HCT116 (cell line): ENCODE data around the gene SLIT1. TPM values are rescaled to one million over a fixed set of nuclear protein-coding genes. Genes with fewer than 3 reads are reported as not detected.

ENCODE experiments used
- ATAC-seq: fragments of 200-7000 bp; cut with Tn5 transposase; 2 replicates; pipeline ENCODE4 v1.9.1; 2020; ENCODE audit warnings: mild to moderate bottlenecking, moderate library complexity
- BruUV-seq: library from RNA; stranded (reverse); fragments of 400-500 nt; replicated peaks from 2 replicates; lab custom pipeline; 2021; lab: Mats Ljungman, UMichigan
- CTCF ChIA-PET: fragments of 300-600 bp; sonication (Branson Sonifier 250); formaldehyde crosslinking; loops from one replicate; lab custom pipeline; 2021; ENCODE audit warnings: antibody characterized with exemption; lab: Charles Lee
- POLR2A ChIA-PET: fragments of 300-600, 350-600 bp; sonication (Branson Sonifier 250); formaldehyde crosslinking; loops from one replicate; lab custom pipeline; 2021; ENCODE audit warnings: antibody characterized with exemption; lab: Charles Lee
- RAD21 ChIA-PET, 2 experiments: fragments of 300-600 bp; sonication (Branson Sonifier 250); formaldehyde crosslinking; loops; one replicate each; lab custom pipeline; 2023; ENCODE audit warnings: low total read pairs in 2 of 2; ENCODE audit not compliant: uncharacterized antibody in 2 of 2, unreplicated experiment in 2 of 2, low non-redundant PET in 1 of 2; lab: Charles Lee
- DNase-seq: peaks from one replicate; pipeline ENCODE4 v3.0.0-alpha.2; 2010; ENCODE audit warnings: low read depth, low spot score
- H2AFZ ChIP-seq: fragments of 200-600 bp; shearing (Covaris generic), sonication (generic); 2 replicates; pipeline ENCODE4 v1.6.1; 2017; ENCODE audit warnings: low read depth, mixed run types, mixed read lengths, antibody characterized with exemption, low read length; ENCODE audit not compliant: poor library complexity, severe bottlenecking
- H3K27ac ChIP-seq: 2 replicates; pipeline ENCODE4 v1.5.1; 2012; ENCODE audit warnings: low read depth, low read length
- H3K27me3 ChIP-seq: fragments of 200-600 bp; sonication (generic); 2 replicates; pipeline ENCODE4 v1.6.1; 2016; ENCODE audit warnings: mixed run types, low read length, mixed read lengths; ENCODE audit not compliant: insufficient read depth
- H3K36me3 ChIP-seq, 2 experiments: fragments of 200-500 bp in 1 of 2; fragments of 200-600 bp in 1 of 2; sonication (Bioruptor generic) in 1 of 2; sonication (generic) in 1 of 2; 2 replicates each; pipeline versions ENCODE4 v1.5.1 to v1.6.1; 2014 to 2016; ENCODE audit warnings: low read length in 2 of 2, inconsistent platforms in 1 of 2, mixed read lengths in 1 of 2, mixed run types in 1 of 2; ENCODE audit not compliant: insufficient read depth in 2 of 2, control insufficient read depth in 1 of 2
- H3K4me1 ChIP-seq, 2 experiments: fragments of 200-600 bp in 1 of 2; sonication (generic) in 1 of 2; 2 replicates each; pipeline versions ENCODE4 v1.5.1 to v1.6.1; 2012 to 2017; ENCODE audit warnings: low read length in 2 of 2, inconsistent platforms in 1 of 2, mild to moderate bottlenecking in 1 of 2, mixed read lengths in 1 of 2, mixed run types in 1 of 2, moderate library complexity in 1 of 2; ENCODE audit not compliant: insufficient read depth in 2 of 2, control insufficient read depth in 1 of 2
- H3K4me2 ChIP-seq: fragments of 200-600 bp; sonication (generic); 2 replicates; pipeline ENCODE4 v1.6.1; 2017; ENCODE audit warnings: mixed run types, low read length, mixed read lengths
- H3K4me3 ChIP-seq, 2 experiments: fragments of 200-600 bp in 1 of 2; sonication (generic) in 1 of 2; replicated peaks in 1 of 2; 2 replicates each; pipeline ENCODE4 v1.5.1; 2011 to 2016; ENCODE audit warnings: low read length in 2 of 2, control low read depth in 1 of 2, low read depth in 1 of 2, mild to moderate bottlenecking in 1 of 2, mixed read lengths in 1 of 2, mixed run types in 1 of 2
- H3K79me2 ChIP-seq: fragments of 200-600 bp; sonication (generic); 2 replicates; pipeline ENCODE4 v1.6.1; 2017; ENCODE audit warnings: mild to moderate bottlenecking, mixed run types, low read length, moderate library complexity, mixed read lengths; ENCODE audit not compliant: insufficient read depth
- H3K9ac ChIP-seq: fragments of 200-600 bp; sonication (generic); 2 replicates; pipeline ENCODE4 v1.6.1; 2016; ENCODE audit warnings: low read length, mixed read lengths
- H3K9me2 ChIP-seq: fragments of 200-600 bp; sonication (generic), shearing (Covaris generic); 2 replicates; pipeline ENCODE4 v1.6.1; 2017; ENCODE audit warnings: mixed run types, mild to moderate bottlenecking, moderate library complexity; ENCODE audit not compliant: insufficient read depth
- H3K9me3 ChIP-seq, 2 experiments: fragments of 200-500 bp in 1 of 2; fragments of 200-600 bp in 1 of 2; sonication (Bioruptor generic) in 1 of 2; sonication (generic) in 1 of 2; 2 replicates each; pipeline ENCODE4 v1.6.1; 2014 to 2017; ENCODE audit warnings: low read length in 2 of 2, mixed read lengths in 2 of 2, inconsistent platforms in 1 of 2, low read depth in 1 of 2, mild to moderate bottlenecking in 1 of 2, mixed run types in 1 of 2, moderate library complexity in 1 of 2; ENCODE audit not compliant: control insufficient read depth in 1 of 2, insufficient read depth in 1 of 2
- H4K20me1 ChIP-seq: fragments of 200-600 bp; sonication (generic), shearing (Covaris generic); 2 replicates; pipeline ENCODE4 v1.6.1; 2017; ENCODE audit warnings: mixed run types, mild to moderate bottlenecking, moderate library complexity; ENCODE audit not compliant: insufficient read depth
- CBX3 ChIP-seq: IDR thresholded peaks from 2 replicates; pipeline ENCODE4 v1.6.1; 2012; ENCODE audit warnings: low read depth
- CEBPB ChIP-seq: IDR thresholded peaks from 2 replicates; pipeline ENCODE4 v1.6.1; 2012; ENCODE audit warnings: low read depth
- EGR1 ChIP-seq: IDR thresholded peaks from 2 replicates; pipeline ENCODE4 v1.6.1; 2012; ENCODE audit warnings: low read depth
- EZH2 ChIP-seq: fragments of 200-600 bp; sonication (generic); IDR thresholded peaks from 2 replicates; pipeline ENCODE4 v1.6.1; 2017; ENCODE audit warnings: antibody characterized with exemption, mixed run types
- EZH2phosphoT487 ChIP-seq: fragments of 200-600 bp; IDR thresholded peaks from 2 replicates; pipeline ENCODE4 v1.6.1; 2018; ENCODE audit warnings: antibody characterized with exemption, borderline replicate concordance
- FOSL1 ChIP-seq: IDR thresholded peaks from 2 replicates; pipeline ENCODE4 v1.6.1; 2012; ENCODE audit warnings: low read depth
- JUND ChIP-seq: IDR thresholded peaks from 2 replicates; pipeline ENCODE4 v1.6.1; 2012
- POLR2AphosphoS5 ChIP-seq: IDR thresholded peaks from 2 replicates; pipeline ENCODE4 v1.6.1; 2011; ENCODE audit warnings: mild to moderate bottlenecking, low read depth, low read length, moderate library complexity
- SP1 ChIP-seq: IDR thresholded peaks from 2 replicates; pipeline ENCODE4 v1.6.1; 2012; ENCODE audit warnings: low read depth
- SRF ChIP-seq: IDR thresholded peaks from 2 replicates; pipeline ENCODE4 v1.6.1; 2012; ENCODE audit warnings: low read depth
- TCF7L2 ChIP-seq: IDR thresholded peaks from 2 replicates; pipeline ENCODE4 v1.7.0; 2011; ENCODE audit warnings: borderline replicate concordance, inconsistent platforms; ENCODE audit not compliant: insufficient read depth, insufficient read length; ENCODE audit errors: extremely low read depth
- YY1 ChIP-seq: IDR thresholded peaks from 2 replicates; pipeline ENCODE4 v1.6.1; 2011; ENCODE audit warnings: low read length, low read depth, moderate library complexity, mild to moderate bottlenecking; ENCODE audit not compliant: insufficient replicate concordance; ENCODE audit errors: extremely low read depth
- ZBTB33 ChIP-seq: IDR thresholded peaks from 2 replicates; pipeline ENCODE4 v1.6.1; 2011; ENCODE audit warnings: mild to moderate bottlenecking, low read length, moderate library complexity; ENCODE audit not compliant: insufficient replicate concordance; ENCODE audit errors: extremely low read depth
- ZFX ChIP-seq: fragments of 450-650 bp; IDR thresholded peaks from 2 replicates; pipeline ENCODE4 v1.6.1; 2017
- ZNF274 ChIP-seq: fragments of 200-500 bp; sonication (Bioruptor generic); IDR thresholded peaks from 2 replicates; pipeline ENCODE4 v1.6.1; 2014; ENCODE audit warnings: mild to moderate bottlenecking, low read depth, low read length, inconsistent platforms
- intact Hi-C: fragments of 100-400 bp; cut with micrococcal nuclease; formaldehyde crosslinking; loops from 2 replicates; pipeline ENCODE4 v1.10.0; 2022
- total RNA-seq: library from RNA; stranded (reverse); gene quantifications from one replicate; pipeline ENCODE4 v1.2.1, GENCODE V29; 2021; ENCODE audit not compliant: unreplicated experiment
- TF ChIP-seq, protein P1 (sequence below): IDR thresholded peaks from 2 replicates; pipeline ENCODE4 v1.6.1; 2012
- TF ChIP-seq, protein P2 (sequence below): IDR thresholded peaks from 2 replicates; pipeline ENCODE4 v1.6.1; 2012; ENCODE audit warnings: low read depth

Gene SLIT1
- total RNA-seq, 1 experiment from 2014 or later: 0.42 TPM

DNA sequence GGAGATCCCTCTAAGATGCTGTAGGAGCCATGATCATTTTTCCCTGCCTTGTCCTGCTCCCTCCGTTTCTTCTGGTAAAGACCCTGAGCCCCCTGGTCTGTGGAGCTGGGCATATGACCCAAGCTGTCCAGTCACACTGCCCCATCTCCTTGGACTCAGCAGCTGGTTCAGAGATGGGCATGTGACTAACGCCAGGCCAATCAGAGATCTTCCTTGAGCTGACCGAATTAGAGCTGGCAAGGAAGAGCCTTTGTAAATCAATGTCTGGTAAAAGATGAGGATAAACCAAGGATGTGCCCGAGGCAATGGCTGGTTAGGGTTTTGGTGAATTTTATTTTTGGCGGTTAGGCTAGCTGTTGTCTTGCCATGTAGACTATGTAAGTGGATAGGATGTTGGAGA, 180.4 kb downstream of the SLIT1 start (continued):
- TF ChIP-seq JUND (no peak), ZFX (no peak), ZBTB33 (no peak), CEBPB (no peak), EZH2 (no peak), YY1 (no peak), TCF7L2 (no peak), CBX3 (no peak)

DNA sequence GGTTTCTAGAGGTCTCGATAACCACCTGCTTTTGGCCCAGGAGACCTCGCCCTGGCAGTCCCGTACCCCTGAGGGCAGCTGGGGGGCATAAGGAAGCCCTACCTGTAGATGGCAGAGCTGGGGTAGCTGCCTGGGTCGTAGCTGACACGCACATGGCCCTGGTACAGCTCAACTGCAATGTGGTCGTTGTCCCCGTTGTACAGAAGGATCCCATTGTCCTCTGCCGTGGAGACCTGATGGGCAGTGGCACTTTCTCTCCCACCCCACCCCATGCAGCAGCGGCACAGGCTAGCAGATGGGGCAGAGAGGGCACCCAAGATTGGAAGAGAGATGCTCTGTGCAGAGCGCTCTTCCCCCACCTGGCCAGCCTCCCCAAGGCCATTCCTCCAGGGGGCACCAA, 181.2 kb downstream of the SLIT1 start:
- H3K4me2 ChIP-seq: no peak overlapping the region
- H2AFZ ChIP-seq: no peak overlapping the region
- peaks cover 6 to 12% of the 10 kb centered on the region in 2 experiments; a peak in 2 of 4 replicates for H3K9me3 ChIP-seq
- intact Hi-C loops: no loop called here
- POLR2A ChIA-PET: no interaction called here
- H4K20me1 ChIP-seq: no peaks in the 10 kb centered on the region
- RAD21 ChIA-PET: no interaction called here
- no peak overlapping the region for H3K27ac ChIP-seq
- no peak for DNase-seq
- no peak overlapping the region for H3K4me3 ChIP-seq
- no peaks in the 10 kb centered on the region for H3K9me2 ChIP-seq
- H3K79me2 ChIP-seq: no peaks in the 10 kb centered on the region
- ATAC-seq: no peak
- H3K9ac ChIP-seq: no peak overlapping the region
- CTCF ChIA-PET: no interaction called here
- no peaks in the 10 kb centered on the region for H3K36me3 ChIP-seq
- H3K27me3 ChIP-seq: no peaks in the 10 kb centered on the region
- no TSS peak for BruUV-seq
- no peaks in the 10 kb centered on the region for H3K4me1 ChIP-seq
- TF ChIP-seq, protein P1, sequence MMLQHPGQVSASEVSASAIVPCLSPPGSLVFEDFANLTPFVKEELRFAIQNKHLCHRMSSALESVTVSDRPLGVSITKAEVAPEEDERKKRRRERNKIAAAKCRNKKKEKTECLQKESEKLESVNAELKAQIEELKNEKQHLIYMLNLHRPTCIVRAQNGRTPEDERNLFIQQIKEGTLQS: no peak
- TF ChIP-seq EGR1: no peak
- no peak for TF ChIP-seq ZBTB33
- no peak for TF ChIP-seq YY1
- no peak for TF ChIP-seq SP1
- TF ChIP-seq EZH2phosphoT487: no peak
- TF ChIP-seq POLR2AphosphoS5: no peak
- TF ChIP-seq, protein P2, sequence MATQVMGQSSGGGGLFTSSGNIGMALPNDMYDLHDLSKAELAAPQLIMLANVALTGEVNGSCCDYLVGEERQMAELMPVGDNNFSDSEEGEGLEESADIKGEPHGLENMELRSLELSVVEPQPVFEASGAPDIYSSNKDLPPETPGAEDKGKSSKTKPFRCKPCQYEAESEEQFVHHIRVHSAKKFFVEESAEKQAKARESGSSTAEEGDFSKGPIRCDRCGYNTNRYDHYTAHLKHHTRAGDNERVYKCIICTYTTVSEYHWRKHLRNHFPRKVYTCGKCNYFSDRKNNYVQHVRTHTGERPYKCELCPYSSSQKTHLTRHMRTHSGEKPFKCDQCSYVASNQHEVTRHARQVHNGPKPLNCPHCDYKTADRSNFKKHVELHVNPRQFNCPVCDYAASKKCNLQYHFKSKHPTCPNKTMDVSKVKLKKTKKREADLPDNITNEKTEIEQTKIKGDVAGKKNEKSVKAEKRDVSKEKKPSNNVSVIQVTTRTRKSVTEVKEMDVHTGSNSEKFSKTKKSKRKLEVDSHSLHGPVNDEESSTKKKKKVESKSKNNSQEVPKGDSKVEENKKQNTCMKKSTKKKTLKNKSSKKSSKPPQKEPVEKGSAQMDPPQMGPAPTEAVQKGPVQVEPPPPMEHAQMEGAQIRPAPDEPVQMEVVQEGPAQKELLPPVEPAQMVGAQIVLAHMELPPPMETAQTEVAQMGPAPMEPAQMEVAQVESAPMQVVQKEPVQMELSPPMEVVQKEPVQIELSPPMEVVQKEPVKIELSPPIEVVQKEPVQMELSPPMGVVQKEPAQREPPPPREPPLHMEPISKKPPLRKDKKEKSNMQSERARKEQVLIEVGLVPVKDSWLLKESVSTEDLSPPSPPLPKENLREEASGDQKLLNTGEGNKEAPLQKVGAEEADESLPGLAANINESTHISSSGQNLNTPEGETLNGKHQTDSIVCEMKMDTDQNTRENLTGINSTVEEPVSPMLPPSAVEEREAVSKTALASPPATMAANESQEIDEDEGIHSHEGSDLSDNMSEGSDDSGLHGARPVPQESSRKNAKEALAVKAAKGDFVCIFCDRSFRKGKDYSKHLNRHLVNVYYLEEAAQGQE: no peak
- no peak for TF ChIP-seq SRF
- no peak for TF ChIP-seq TCF7L2
- TF ChIP-seq ZNF274: no peak
- no peak for TF ChIP-seq FOSL1
